Loucy (cell line): Measurements from ENCODE around the gene PAWR.

Experiments used
- H2AFZ ChIP-seq: fragments of 200-600 bp; sonication (generic); 2 replicates; pipeline ENCODE4 v1.6.0; 2016; ENCODE audit warnings: antibody characterized with exemption, mild to moderate bottlenecking, low read length, moderate library complexity
- H3F3A ChIP-seq: fragments of 200-600 bp; 2 replicates; pipeline ENCODE4 v1.6.0; 2016; ENCODE audit warnings: antibody characterized with exemption, low read depth, mild to moderate bottlenecking
- H3K27me3 ChIP-seq: fragments of 200-600 bp; sonication (generic); 2 replicates; pipeline ENCODE4 v1.6.1; 2014; ENCODE audit warnings: low read length, mild to moderate bottlenecking; ENCODE audit not compliant: insufficient read depth, poor library complexity, severe bottlenecking
- H3K36me3 ChIP-seq: fragments of 200-600 bp; sonication (generic); 2 replicates; pipeline ENCODE4 v1.6.1; 2016; ENCODE audit warnings: low read length; ENCODE audit not compliant: insufficient read depth
- H3K4me1 ChIP-seq: fragments of 200-600 bp; sonication (generic); 2 replicates; pipeline ENCODE4 v1.5.1; 2014; ENCODE audit warnings: low read length, mild to moderate bottlenecking; ENCODE audit not compliant: insufficient read depth, poor library complexity, severe bottlenecking
- H3K4me2 ChIP-seq: fragments of 200-600 bp; sonication (generic); 2 replicates; pipeline ENCODE4 v1.6.0; 2014; ENCODE audit warnings: antibody characterized with exemption, low read length, low read depth, mild to moderate bottlenecking; ENCODE audit not compliant: poor library complexity, severe bottlenecking
- H3K4me3 ChIP-seq: fragments of 200-600 bp; sonication (generic); 2 replicates; pipeline ENCODE4 v1.5.1; 2014; ENCODE audit warnings: low read length, mild to moderate bottlenecking, mixed read lengths; ENCODE audit not compliant: poor library complexity, severe bottlenecking
- H3K79me2 ChIP-seq: fragments of 200-600 bp; sonication (generic); 2 replicates; pipeline ENCODE4 v1.6.1; 2014; ENCODE audit warnings: low read length; ENCODE audit not compliant: insufficient read depth
- H3K9ac ChIP-seq: fragments of 200-600 bp; sonication (generic); 2 replicates; pipeline ENCODE4 v1.6.0; 2014; ENCODE audit warnings: mild to moderate bottlenecking, low read depth, low read length, moderate library complexity; ENCODE audit not compliant: poor library complexity, severe bottlenecking
- H3K9me2 ChIP-seq: fragments of 200-600 bp; sonication (generic); replicated peaks from 2 replicates; pipeline ENCODE4 v1.6.1; 2016; ENCODE audit warnings: low read depth, low read length, mixed read lengths
- H3K9me3 ChIP-seq: fragments of 200-600 bp; sonication (generic); 2 replicates; pipeline ENCODE4 v1.6.1; 2014; ENCODE audit warnings: mild to moderate bottlenecking, antibody characterized with exemption, low read length, low read depth; ENCODE audit not compliant: insufficient read depth
- H4K20me1 ChIP-seq: fragments of 200-600 bp; sonication (generic); 2 replicates; pipeline ENCODE4 v1.6.0; 2014; ENCODE audit warnings: antibody characterized with exemption, low read length, mild to moderate bottlenecking; ENCODE audit not compliant: insufficient read depth, poor library complexity, severe bottlenecking
- EZH2phosphoT487 ChIP-seq: fragments of 200-600 bp; IDR thresholded peaks from 2 replicates; pipeline ENCODE4 v1.6.1; 2018; ENCODE audit warnings: antibody characterized with exemption, mild to moderate bottlenecking, moderate library complexity, borderline replicate concordance
- TF ChIP-seq, protein P1 (sequence below): fragments of 200-600 bp; sonication (generic); conservative IDR thresholded peaks from 2 replicates; pipeline ENCODE4 v1.5.1; 2014; ENCODE audit warnings: mild to moderate bottlenecking, antibody characterized with exemption, low read length

PAWR gene

DNA sequence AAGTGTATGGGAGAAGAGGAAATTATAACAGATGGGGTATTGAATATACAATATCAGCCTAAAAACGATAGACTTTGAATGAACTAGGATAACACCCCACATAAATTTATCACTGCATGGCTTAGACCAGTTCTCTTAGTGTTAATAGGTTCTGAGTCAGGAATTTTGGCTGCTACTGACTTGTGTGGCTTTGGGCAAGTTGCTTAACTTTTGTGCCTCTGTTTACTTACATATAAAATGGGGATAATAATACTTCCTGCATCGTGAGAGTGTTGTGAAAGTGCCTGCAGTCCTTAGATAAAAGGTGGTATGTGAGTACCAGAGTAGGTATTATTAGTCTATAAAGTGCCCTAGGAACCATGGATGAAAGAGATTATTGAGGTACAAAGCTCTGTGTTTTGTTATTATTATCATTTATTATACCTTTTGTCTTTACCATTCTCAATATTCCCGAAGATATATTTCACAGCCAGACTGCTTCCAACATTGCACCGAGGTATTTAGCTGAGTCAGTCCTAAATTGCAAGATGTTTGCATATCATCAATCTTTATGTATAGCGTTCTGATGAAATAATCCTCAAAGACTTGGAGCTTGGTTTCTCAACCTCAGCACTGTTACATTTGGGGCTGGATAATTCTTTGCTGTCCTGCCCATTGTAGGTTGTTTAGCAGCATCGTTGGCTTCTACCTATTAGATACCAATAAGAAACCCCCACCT, 2.3 kb upstream of the PAWR start:
- Histone ChIP-seq H3K79me2 (no peaks in the 10 kb centered on the region), H4K20me1 (no peaks in the 10 kb centered on the region), H3K9me2 (no peaks in the 10 kb centered on the region), H3K9ac (no peak overlapping the region), H3K4me2 (no peak overlapping the region), H2AFZ (no peak overlapping the region), H3K4me3 (no peak overlapping the region), H3F3A (no peaks in the 10 kb centered on the region), H3K4me1 (no peaks in the 10 kb centered on the region), H3K9me3 (no peaks in the 10 kb centered on the region), H3K27me3 (no peaks in the 10 kb centered on the region), H3K36me3 (no peaks in the 10 kb centered on the region)
- no peak for TF ChIP-seq EZH2phosphoT487
- TF ChIP-seq, protein P1, sequence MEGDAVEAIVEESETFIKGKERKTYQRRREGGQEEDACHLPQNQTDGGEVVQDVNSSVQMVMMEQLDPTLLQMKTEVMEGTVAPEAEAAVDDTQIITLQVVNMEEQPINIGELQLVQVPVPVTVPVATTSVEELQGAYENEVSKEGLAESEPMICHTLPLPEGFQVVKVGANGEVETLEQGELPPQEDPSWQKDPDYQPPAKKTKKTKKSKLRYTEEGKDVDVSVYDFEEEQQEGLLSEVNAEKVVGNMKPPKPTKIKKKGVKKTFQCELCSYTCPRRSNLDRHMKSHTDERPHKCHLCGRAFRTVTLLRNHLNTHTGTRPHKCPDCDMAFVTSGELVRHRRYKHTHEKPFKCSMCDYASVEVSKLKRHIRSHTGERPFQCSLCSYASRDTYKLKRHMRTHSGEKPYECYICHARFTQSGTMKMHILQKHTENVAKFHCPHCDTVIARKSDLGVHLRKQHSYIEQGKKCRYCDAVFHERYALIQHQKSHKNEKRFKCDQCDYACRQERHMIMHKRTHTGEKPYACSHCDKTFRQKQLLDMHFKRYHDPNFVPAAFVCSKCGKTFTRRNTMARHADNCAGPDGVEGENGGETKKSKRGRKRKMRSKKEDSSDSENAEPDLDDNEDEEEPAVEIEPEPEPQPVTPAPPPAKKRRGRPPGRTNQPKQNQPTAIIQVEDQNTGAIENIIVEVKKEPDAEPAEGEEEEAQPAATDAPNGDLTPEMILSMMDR, result no peak

DNA sequence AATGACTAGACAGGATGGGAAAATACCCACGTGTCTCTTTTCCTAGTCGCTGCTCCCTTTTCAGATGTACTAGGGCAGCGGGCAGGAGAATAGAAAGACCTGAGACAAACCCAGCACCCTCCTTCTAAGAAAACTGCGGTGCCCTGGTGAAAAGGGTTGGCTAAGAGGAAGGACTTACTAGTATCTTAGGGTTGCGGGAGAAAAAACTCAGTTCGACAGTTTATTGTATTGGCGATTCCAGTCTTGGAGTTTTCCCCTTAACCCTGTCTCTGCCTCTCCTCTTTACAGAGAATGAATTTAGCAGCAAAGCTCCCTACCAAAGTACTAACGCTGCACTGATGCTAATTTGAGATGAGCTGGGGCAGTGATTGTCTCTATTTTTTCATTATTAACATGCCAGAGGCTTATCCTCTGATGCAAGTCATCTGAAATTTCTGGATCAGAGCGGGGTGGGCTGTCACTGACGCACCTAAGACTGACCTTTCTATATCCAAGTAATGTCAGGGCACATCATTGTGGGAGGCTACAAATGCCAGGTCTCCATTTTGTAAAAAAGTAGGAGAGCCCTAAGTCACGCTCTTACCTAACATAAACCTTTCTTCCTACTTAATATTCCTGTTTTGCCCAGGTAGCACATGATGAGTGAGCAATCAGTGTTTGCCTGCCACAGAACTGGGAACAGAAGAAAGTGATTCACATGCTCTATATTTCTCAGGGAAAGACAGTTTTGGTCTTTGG, 916 bp upstream of the PAWR start:
- Histone ChIP-seq H3K9me3 (no peaks in the 10 kb centered on the region), H3K4me2 (no peak overlapping the region), H2AFZ (no peak overlapping the region), H3K4me3 (no peak overlapping the region), H3K36me3 (no peaks in the 10 kb centered on the region), H3K9me2 (no peaks in the 10 kb centered on the region), H3K79me2 (no peaks in the 10 kb centered on the region), H4K20me1 (no peaks in the 10 kb centered on the region), H3K27me3 (no peaks in the 10 kb centered on the region), H3K9ac (no peak overlapping the region), H3F3A (no peaks in the 10 kb centered on the region), H3K4me1 (no peaks in the 10 kb centered on the region)
- TF ChIP-seq, protein P1, result no peak
- no peak for TF ChIP-seq EZH2phosphoT487

DNA sequence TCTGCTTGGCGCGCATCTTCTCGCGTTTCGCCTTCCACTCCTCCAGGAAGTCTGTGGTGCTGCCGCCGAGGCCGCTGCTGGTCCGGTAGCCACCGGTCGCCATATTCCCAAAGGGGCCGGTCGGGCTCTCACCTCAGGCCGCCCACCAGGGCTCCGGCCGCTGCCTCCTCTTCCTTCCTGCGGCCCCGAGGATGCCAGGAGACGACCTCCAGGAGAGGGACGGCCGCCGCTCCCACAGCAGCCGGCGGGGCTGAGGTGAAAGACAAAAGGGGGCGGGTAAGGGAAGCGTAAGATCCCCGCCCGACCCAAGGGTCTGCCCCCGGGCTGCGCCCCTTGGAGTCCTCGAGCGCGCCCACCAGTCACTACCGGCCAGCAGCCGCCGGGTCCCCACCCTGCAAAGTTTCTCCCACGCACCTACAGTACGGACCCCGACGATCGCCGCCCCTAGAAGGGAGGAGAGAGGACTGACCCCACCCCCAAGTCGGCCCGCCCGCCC, 574 bp downstream of the PAWR start:
- no peak overlapping the region for H3K9ac ChIP-seq
- no peaks in the 10 kb centered on the region for H3K9me2 ChIP-seq
- H3K4me3 ChIP-seq, result no peak overlapping the region
- H3K36me3 ChIP-seq, result no peaks in the 10 kb centered on the region
- no peaks in the 10 kb centered on the region for H3K4me1 ChIP-seq
- TF ChIP-seq EZH2phosphoT487, result no peak
- TF ChIP-seq, protein P1, result no peak
- H3K9me3 ChIP-seq, result no peaks in the 10 kb centered on the region
- H4K20me1 ChIP-seq, result no peaks in the 10 kb centered on the region
- no peak overlapping the region for H3K4me2 ChIP-seq
- H3K79me2 ChIP-seq, result no peaks in the 10 kb centered on the region
- H2AFZ ChIP-seq, result no peak overlapping the region
- no peaks in the 10 kb centered on the region for H3F3A ChIP-seq
- no peaks in the 10 kb centered on the region for H3K27me3 ChIP-seq
